Measurements from ENCODE around the gene TMEM178B. TPM values are rescaled to one million over a fixed set of nuclear protein-coding genes. Genes with fewer than 3 reads are reported as not detected.

Gene TMEM178B
- total and polyA plus RNA-seq, 2 of the 13 experiments (the other 11 are each of a cell fraction or from before 2014, with no cell fraction given), result 0.01 to 0.02 TPM

DNA sequence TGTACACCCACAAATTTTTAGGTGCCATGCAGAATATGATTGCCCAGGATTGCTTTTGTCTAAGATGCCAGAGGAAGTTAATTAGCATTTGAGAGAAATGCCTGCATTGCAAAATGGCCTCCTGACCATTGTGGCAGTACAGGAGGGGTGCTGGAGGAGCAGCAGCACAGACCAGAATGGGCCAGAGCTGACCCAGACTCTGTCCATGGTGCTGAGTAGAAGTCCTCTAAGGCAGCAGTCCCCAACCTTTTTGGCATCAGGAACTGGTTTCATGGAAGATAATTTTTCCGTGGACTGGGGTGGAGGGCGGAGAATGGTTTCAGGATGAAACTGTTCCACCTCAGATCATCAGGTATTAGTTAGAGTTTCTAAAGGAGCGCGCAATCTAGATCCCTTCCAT lies 259.6 kb downstream of the TMEM178B start:
- POLR2A ChIA-PET, result no interaction called here
- WGBS (ENCODE audit: low lambda C conversion rate), result 47% methylated on average over 4 of the region's 4 CpGs
- Histone ChIP-seq H3K9ac (ENCODE audit: insufficient read depth, low read depth, low read length) (no peak overlapping the region), H3K4me2 (ENCODE audit: low read depth, low read length) (no peak overlapping the region), H2AFZ (ENCODE audit: low read length) (no peak overlapping the region), H3K79me2 (ENCODE audit: insufficient read depth, low read length) (no peaks in the 10 kb centered on the region), H3K27me3 (ENCODE audit: control insufficient read depth in 1 of 2, insufficient read depth in 2 of 2, low read length in 2 of 2) (no peaks in the 10 kb centered on the region), H3K4me1 (ENCODE audit: insufficient read depth, low read length) (no peaks in the 10 kb centered on the region), H3K27ac (ENCODE audit: extremely low read length, insufficient read depth, low read length) (no peak overlapping the region), H3K4me3 (replicated peaks in 1 of 3; ENCODE audit: insufficient read depth in 1 of 3, low read depth in 2 of 3, low read length in 3 of 3) (no peak overlapping the region), H3K36me3 (replicated peaks in 1 of 2; ENCODE audit: control insufficient read depth in 1 of 2, insufficient read depth in 2 of 2, low read length in 2 of 2) (no peaks in the 10 kb centered on the region), H4K20me1 (ENCODE audit: insufficient read depth, low read length) (no peaks in the 10 kb centered on the region), H3K9me3 (ENCODE audit: low read length) (no peaks in the 10 kb centered on the region)
- DNase-seq (ENCODE audit: low spot score), result no peak
- no TSS peak for BruUV-seq (replicated peaks)
- CTCF ChIA-PET (ENCODE audit: low intra/inter-chr PET ratio, low total read pairs), result no interaction called here
- intact Hi-C loops (cut with micrococcal nuclease; ENCODE audit: unreplicated experiment) (no loop called here), in situ Hi-C loops (cut with HindIII; ENCODE audit: extremely low pct_ligation_motif_present, low pct_unique_long_range_greater_than_20kb) (no loop called here)
- TF ChIP-seq, protein P1, sequence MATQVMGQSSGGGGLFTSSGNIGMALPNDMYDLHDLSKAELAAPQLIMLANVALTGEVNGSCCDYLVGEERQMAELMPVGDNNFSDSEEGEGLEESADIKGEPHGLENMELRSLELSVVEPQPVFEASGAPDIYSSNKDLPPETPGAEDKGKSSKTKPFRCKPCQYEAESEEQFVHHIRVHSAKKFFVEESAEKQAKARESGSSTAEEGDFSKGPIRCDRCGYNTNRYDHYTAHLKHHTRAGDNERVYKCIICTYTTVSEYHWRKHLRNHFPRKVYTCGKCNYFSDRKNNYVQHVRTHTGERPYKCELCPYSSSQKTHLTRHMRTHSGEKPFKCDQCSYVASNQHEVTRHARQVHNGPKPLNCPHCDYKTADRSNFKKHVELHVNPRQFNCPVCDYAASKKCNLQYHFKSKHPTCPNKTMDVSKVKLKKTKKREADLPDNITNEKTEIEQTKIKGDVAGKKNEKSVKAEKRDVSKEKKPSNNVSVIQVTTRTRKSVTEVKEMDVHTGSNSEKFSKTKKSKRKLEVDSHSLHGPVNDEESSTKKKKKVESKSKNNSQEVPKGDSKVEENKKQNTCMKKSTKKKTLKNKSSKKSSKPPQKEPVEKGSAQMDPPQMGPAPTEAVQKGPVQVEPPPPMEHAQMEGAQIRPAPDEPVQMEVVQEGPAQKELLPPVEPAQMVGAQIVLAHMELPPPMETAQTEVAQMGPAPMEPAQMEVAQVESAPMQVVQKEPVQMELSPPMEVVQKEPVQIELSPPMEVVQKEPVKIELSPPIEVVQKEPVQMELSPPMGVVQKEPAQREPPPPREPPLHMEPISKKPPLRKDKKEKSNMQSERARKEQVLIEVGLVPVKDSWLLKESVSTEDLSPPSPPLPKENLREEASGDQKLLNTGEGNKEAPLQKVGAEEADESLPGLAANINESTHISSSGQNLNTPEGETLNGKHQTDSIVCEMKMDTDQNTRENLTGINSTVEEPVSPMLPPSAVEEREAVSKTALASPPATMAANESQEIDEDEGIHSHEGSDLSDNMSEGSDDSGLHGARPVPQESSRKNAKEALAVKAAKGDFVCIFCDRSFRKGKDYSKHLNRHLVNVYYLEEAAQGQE (IDR thresholded peaks at IDR 0.05; ENCODE audit: borderline replicate concordance in 1 of 2, low read depth in 1 of 2, low read length in 2 of 2), result peak; percentile 63 to 92
- TF ChIP-seq ZFP90 (CRISPR knock-in tag; IDR thresholded peaks at IDR 0.05; ENCODE audit: borderline replicate concordance), result no peak
- peak; percentile 91 for TF ChIP-seq MIER2 (CRISPR knock-in tag; IDR thresholded peaks at IDR 0.05)
- no peak for FAIRE-seq
- peak; percentile 43; the same call in 1 of the 3 replicates for ATAC-seq

DNA sequence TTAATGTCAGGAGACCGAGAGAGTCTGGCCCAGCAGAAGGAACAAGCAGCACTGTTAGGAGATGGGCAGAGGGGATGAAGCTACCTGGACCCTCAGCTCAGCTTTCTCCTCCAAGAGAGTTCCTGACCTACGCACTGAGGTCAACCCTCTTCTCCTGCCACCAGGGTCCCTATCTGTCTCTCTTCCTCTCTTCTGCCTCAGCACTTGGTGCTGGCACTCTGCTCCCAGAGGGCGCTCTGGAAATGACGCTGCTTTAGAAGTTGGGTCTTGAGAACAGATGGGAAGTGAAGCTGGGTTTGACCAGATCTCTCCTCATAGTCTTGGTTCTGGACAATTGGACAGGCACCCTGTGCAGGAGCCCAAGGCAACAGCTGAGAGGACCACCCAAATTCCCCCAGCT lies 261.3 kb downstream of the TMEM178B start:
- no peak for FAIRE-seq
- peak; percentile 52 for ATAC-seq
- no peaks in the 10 kb centered on the region for H3K4me1 ChIP-seq (ENCODE audit: insufficient read depth, low read length)
- H3K27me3 ChIP-seq (ENCODE audit: control insufficient read depth in 1 of 2, insufficient read depth in 2 of 2, low read length in 2 of 2), result peaks cover 0 to 3% of the 10 kb centered on the region in 2 experiments; a peak in 1 of 5 replicates
- intact Hi-C loops (cut with micrococcal nuclease; ENCODE audit: unreplicated experiment) (no loop called here), in situ Hi-C loops (cut with HindIII; ENCODE audit: extremely low pct_ligation_motif_present, low pct_unique_long_range_greater_than_20kb) (no loop called here)
- WGBS (ENCODE audit: low lambda C conversion rate), result 0% methylated on average over 4 of the region's 4 CpGs
- H3K4me2 ChIP-seq (ENCODE audit: low read depth, low read length), result no peak overlapping the region
- H3K9me3 ChIP-seq (ENCODE audit: low read length), result no peaks in the 10 kb centered on the region
- no peak overlapping the region for H3K4me3 ChIP-seq (replicated peaks in 1 of 3; ENCODE audit: insufficient read depth in 1 of 3, low read depth in 2 of 3, low read length in 3 of 3)
- H3K79me2 ChIP-seq (ENCODE audit: insufficient read depth, low read length), result no peaks in the 10 kb centered on the region
- H3K27ac ChIP-seq (ENCODE audit: extremely low read length, insufficient read depth, low read length), result no peak overlapping the region
- TF ChIP-seq KLF16 (CRISPR knock-in tag; IDR thresholded peaks at IDR 0.05), result no peak
- no peak for TF ChIP-seq ZNF879 (CRISPR knock-in tag; IDR thresholded peaks at IDR 0.05)
- no peak for TF ChIP-seq ZNF570 (CRISPR knock-in tag; IDR thresholded peaks at IDR 0.05; ENCODE audit: borderline replicate concordance)
- no peak for TF ChIP-seq YEATS2 (CRISPR knock-in tag; IDR thresholded peaks at IDR 0.05; ENCODE audit: borderline replicate concordance)
- no peak for TF ChIP-seq THYN1 (CRISPR knock-in tag; IDR thresholded peaks at IDR 0.05; ENCODE audit: borderline replicate concordance, low read depth)
- no peak for TF ChIP-seq ZEB1 (IDR thresholded peaks at IDR 0.05; ENCODE audit: insufficient replicate concordance, low read depth)
- no peak for TF ChIP-seq ZNF510 (CRISPR knock-in tag; IDR thresholded peaks at IDR 0.05; ENCODE audit: low read depth)
- TF ChIP-seq ZNF839 (CRISPR knock-in tag; IDR thresholded peaks at IDR 0.05; ENCODE audit: borderline replicate concordance), result no peak
- TF ChIP-seq ZNF660 (CRISPR knock-in tag; IDR thresholded peaks at IDR 0.05; ENCODE audit: borderline replicate concordance, low read depth), result no peak
- TF ChIP-seq, protein P2, sequence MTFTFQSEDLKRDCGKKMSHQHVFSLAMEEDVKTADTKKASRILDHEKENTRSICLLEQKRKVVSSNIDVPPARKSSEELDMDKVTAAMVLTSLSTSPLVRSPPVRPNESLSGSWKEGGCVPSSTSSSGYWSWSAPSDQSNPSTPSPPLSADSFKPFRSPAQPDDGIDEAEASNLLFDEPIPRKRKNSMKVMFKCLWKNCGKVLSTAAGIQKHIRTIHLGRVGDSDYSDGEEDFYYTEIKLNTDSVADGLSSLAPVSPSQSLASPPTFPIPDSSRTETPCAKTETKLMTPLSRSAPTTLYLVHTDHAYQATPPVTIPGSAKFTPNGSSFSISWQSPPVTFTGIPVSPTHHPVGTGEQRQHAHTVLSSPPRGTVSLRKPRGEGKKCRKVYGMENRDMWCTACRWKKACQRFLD (CRISPR knock-in tag; IDR thresholded peaks at IDR 0.05; ENCODE audit: borderline replicate concordance), result no peak
- ChIA-PET CTCF (ENCODE audit: low intra/inter-chr PET ratio, low total read pairs) (no interaction called here), POLR2A (no interaction called here)
- H3K36me3 ChIP-seq (replicated peaks in 1 of 2; ENCODE audit: control insufficient read depth in 1 of 2, insufficient read depth in 2 of 2, low read length in 2 of 2), result no peaks in the 10 kb centered on the region
- DNase-seq (ENCODE audit: low spot score), result no peak
- H4K20me1 ChIP-seq (ENCODE audit: insufficient read depth, low read length), result no peaks in the 10 kb centered on the region
- no TSS peak for BruUV-seq (replicated peaks)
- H2AFZ ChIP-seq (ENCODE audit: low read length), result no peak overlapping the region
- H3K9ac ChIP-seq (ENCODE audit: insufficient read depth, low read depth, low read length), result no peak overlapping the region

Measured in HepG2 (cell line).